Measurements from ENCODE around the gene OR6C65. TPM values are rescaled to one million over a fixed set of nuclear protein-coding genes. Genes with fewer than 3 reads are reported as not detected.

Gene OR6C65
- total and polyA plus RNA-seq, 2 experiments from 2014 or later: not detected

DNA sequence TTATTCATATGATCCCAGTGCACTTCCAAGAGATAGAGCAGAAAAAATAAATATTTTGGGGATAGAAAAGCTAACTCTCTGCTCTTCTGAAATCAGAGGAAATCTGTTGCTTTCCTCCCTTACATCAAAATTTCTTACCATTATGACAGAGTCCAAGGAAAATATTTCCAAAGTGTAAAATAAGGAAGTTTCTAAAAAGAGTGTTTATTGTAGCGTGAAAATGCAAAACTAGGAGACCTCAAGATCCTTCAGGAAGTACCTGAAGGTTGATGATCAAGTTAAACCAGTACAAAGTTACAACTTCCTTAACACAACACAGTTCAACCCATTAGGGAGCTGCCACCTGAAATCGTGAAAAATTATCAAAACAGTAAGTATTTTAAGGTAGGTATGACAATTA lies 43.4 kb downstream of the OR6C65 start, which contains the start of gene OR6C2:
Gene OR6C2, plus strand, starts transcription at position 301 of the 400 bp plus-strand sequence. CDS start 8,138 bp downstream, outside the sequence.
- H3K36me3 ChIP-seq (ENCODE audit: low read depth): no peaks in the 10 kb centered on the region
- in situ Hi-C loops (cut with MboI): no loop called here
- DNase-seq: no peak
- no peaks in the 10 kb centered on the region for H4K20me1 ChIP-seq (ENCODE audit: insufficient read depth)
- no peak for TF ChIP-seq EZH2phosphoT487 (IDR thresholded peaks at IDR 0.05; ENCODE audit: insufficient read depth, low read depth)
- TF ChIP-seq EZH2 (IDR thresholded peaks at IDR 0.05; ENCODE audit: insufficient read depth, poor library complexity, severe bottlenecking): no peak
- no peak within 1 kb of the TSS for H3K4me3 ChIP-seq
- H3F3A ChIP-seq (ENCODE audit: insufficient read depth): no peaks in the 10 kb centered on the region
- 4 to 8% methylated on average over 2 of the region's 2 CpGs for WGBS, 2 experiments (ENCODE audit: low coverage in 1 of 2, low lambda C conversion rate in 2 of 2, missing lambda C conversion rate in 2 of 2)
- no peak within 1 kb of the TSS for H3K9ac ChIP-seq
- H3K9me2 ChIP-seq (ENCODE audit: insufficient read depth): no peaks in the 10 kb centered on the region
- no peaks in the 10 kb centered on the region for H3K9me3 ChIP-seq (ENCODE audit: low read depth)
- H3K27ac ChIP-seq: no peak within 1 kb of the TSS
- no peaks in the 10 kb centered on the region for H3K79me2 ChIP-seq (ENCODE audit: insufficient read depth)
- H3K27me3 ChIP-seq (replicated peaks; ENCODE audit: insufficient read depth): no peaks in the 10 kb centered on the region
- H2AFZ ChIP-seq: no peak within 1 kb of the TSS
- H3K4me2 ChIP-seq (ENCODE audit: unreplicated experiment): no peak within 1 kb of the TSS
- H3K4me1 ChIP-seq (ENCODE audit: insufficient read depth): no peaks in the 10 kb centered on the region

DNA sequence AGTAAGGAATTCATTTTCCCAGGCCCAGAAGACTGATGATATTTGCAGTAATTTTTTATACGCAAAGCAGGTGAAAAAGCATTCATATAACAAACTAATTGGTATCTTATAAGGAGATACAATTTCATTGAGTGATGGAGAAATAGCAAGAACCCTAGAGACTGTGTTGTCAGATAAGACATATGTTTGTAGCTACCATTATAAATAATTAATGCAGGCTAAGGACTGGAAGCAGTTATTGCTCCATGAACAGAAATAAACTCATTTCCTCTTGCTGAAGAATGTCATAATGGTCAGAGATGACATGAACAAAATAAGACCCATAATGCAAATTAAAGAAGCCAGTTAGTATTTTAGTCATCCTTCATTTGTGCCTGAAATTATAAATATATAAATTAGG lies 45.0 kb downstream of the OR6C65 start:
- in situ Hi-C loops (cut with MboI): no loop called here
- Histone ChIP-seq H3K4me3 (no peak overlapping the region), H3K27ac (no peak overlapping the region), H4K20me1 (ENCODE audit: insufficient read depth) (no peaks in the 10 kb centered on the region), H3K4me1 (ENCODE audit: insufficient read depth) (no peaks in the 10 kb centered on the region), H3K36me3 (ENCODE audit: low read depth) (no peaks in the 10 kb centered on the region), H3K9ac (no peak overlapping the region), H3K79me2 (ENCODE audit: insufficient read depth) (no peaks in the 10 kb centered on the region), H3K4me2 (ENCODE audit: unreplicated experiment) (no peak overlapping the region), H3K9me2 (ENCODE audit: insufficient read depth) (no peaks in the 10 kb centered on the region), H3K27me3 (replicated peaks; ENCODE audit: insufficient read depth) (no peaks in the 10 kb centered on the region), H3K9me3 (ENCODE audit: low read depth) (no peaks in the 10 kb centered on the region), H2AFZ (no peak overlapping the region), H3F3A (ENCODE audit: insufficient read depth) (no peaks in the 10 kb centered on the region)
- 41 to 60% methylated on average over 1 of the region's 1 CpG for WGBS, 2 experiments (ENCODE audit: low coverage in 1 of 2, low lambda C conversion rate in 2 of 2, missing lambda C conversion rate in 2 of 2)
- no peak for DNase-seq
- no peak for TF ChIP-seq EZH2 (IDR thresholded peaks at IDR 0.05; ENCODE audit: insufficient read depth, poor library complexity, severe bottlenecking)
- no peak for TF ChIP-seq EZH2phosphoT487 (IDR thresholded peaks at IDR 0.05; ENCODE audit: insufficient read depth, low read depth)

DNA sequence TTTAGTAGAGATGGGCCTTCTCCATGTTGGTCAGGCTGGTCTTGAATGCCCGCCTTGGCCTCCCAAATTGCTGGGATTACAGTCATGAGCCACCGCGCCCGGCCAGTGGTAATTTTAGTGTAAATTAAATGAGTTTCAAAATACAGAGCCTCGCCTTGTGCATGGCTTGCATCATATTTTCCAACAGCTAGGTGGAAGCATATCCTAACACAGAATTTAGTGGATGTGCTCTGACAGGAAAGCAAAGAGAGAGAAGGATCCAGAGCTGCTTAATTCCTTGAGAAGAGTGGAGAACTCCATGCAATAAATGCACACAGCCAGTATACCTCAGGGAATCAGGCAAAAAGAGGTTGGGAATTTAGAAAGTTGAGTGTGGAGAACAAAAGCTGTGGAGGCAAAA lies 46.0 kb downstream of the OR6C65 start:
- no peaks in the 10 kb centered on the region for H4K20me1 ChIP-seq (ENCODE audit: insufficient read depth)
- no peaks in the 10 kb centered on the region for H3K36me3 ChIP-seq (ENCODE audit: low read depth)
- H3K4me1 ChIP-seq (ENCODE audit: insufficient read depth): no peaks in the 10 kb centered on the region
- no peaks in the 10 kb centered on the region for H3K27me3 ChIP-seq (replicated peaks; ENCODE audit: insufficient read depth)
- in situ Hi-C loops (cut with MboI): no loop called here
- WGBS, 2 experiments (ENCODE audit: low coverage in 1 of 2, low lambda C conversion rate in 2 of 2, missing lambda C conversion rate in 2 of 2): 38 to 48% methylated on average over 5 of the region's 5 CpGs
- peak; percentile 0 for DNase-seq
- no peak overlapping the region for H3K27ac ChIP-seq
- no peaks in the 10 kb centered on the region for H3K79me2 ChIP-seq (ENCODE audit: insufficient read depth)
- H3K4me3 ChIP-seq: no peak overlapping the region
- no peak overlapping the region for H3K4me2 ChIP-seq (ENCODE audit: unreplicated experiment)
- no peaks in the 10 kb centered on the region for H3F3A ChIP-seq (ENCODE audit: insufficient read depth)
- no peaks in the 10 kb centered on the region for H3K9me3 ChIP-seq (ENCODE audit: low read depth)
- no peak overlapping the region for H2AFZ ChIP-seq
- H3K9me2 ChIP-seq (ENCODE audit: insufficient read depth): no peaks in the 10 kb centered on the region
- H3K9ac ChIP-seq: no peak overlapping the region
- no peak for TF ChIP-seq EZH2phosphoT487 (IDR thresholded peaks at IDR 0.05; ENCODE audit: insufficient read depth, low read depth)
- no peak for TF ChIP-seq EZH2 (IDR thresholded peaks at IDR 0.05; ENCODE audit: insufficient read depth, poor library complexity, severe bottlenecking)

DNA sequence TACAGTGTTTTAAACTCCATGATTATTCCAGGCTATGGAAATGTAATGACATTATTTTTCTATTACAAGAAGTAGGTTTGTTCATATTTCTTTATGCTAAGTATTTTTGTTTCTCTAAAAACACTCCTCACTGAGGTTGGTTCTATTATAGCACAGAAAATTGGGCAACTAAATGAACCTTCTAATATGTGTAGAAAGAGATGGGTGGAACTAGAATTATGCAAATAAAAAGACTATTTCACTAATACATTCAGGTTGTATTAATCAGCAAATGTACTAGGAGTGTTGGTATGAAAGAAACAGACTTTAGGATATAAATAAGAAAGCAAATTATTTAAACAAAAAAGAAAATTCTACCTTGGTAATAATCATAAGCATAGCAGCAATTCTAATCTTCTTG lies 48.5 kb downstream of the OR6C65 start:
- Histone ChIP-seq H3K79me2 (ENCODE audit: insufficient read depth) (no peaks in the 10 kb centered on the region), H3K9me2 (ENCODE audit: insufficient read depth) (no peaks in the 10 kb centered on the region), H3K27ac (no peak overlapping the region), H3K4me1 (ENCODE audit: insufficient read depth) (no peaks in the 10 kb centered on the region), H3K4me3 (no peak overlapping the region), H3K4me2 (ENCODE audit: unreplicated experiment) (no peak overlapping the region), H3F3A (ENCODE audit: insufficient read depth) (no peaks in the 10 kb centered on the region), H3K36me3 (ENCODE audit: low read depth) (no peaks in the 10 kb centered on the region), H3K27me3 (replicated peaks; ENCODE audit: insufficient read depth) (no peaks in the 10 kb centered on the region), H3K9ac (no peak overlapping the region), H4K20me1 (ENCODE audit: insufficient read depth) (no peaks in the 10 kb centered on the region), H3K9me3 (ENCODE audit: low read depth) (no peaks in the 10 kb centered on the region), H2AFZ (no peak overlapping the region)
- no peak for TF ChIP-seq EZH2phosphoT487 (IDR thresholded peaks at IDR 0.05; ENCODE audit: insufficient read depth, low read depth)
- TF ChIP-seq EZH2 (IDR thresholded peaks at IDR 0.05; ENCODE audit: insufficient read depth, poor library complexity, severe bottlenecking): no peak
- in situ Hi-C loops (cut with MboI): no loop called here
- DNase-seq: no peak

Other genes starting within 250 kb of the OR6C65 start
- not detected in 2 replicates for gene OR10A7, start 179.5 kb upstream of the OR6C65 start, total RNA-seq (2014; rRNA removed; shearing (Covaris generic))
- not detected in 2 replicates for gene OR10A7, start 179.5 kb upstream of the OR6C65 start, polyA plus RNA-seq (2016; fragmentation: Nextera tagmentation; extraction: Ambion mirVana)
- not detected in 2 replicates for gene OR6C74, start 155.9 kb upstream of the OR6C65 start, total RNA-seq (2014; rRNA removed; shearing (Covaris generic))
- not detected in 2 replicates for gene OR6C74, start 155.9 kb upstream of the OR6C65 start, polyA plus RNA-seq (2016; fragmentation: Nextera tagmentation; extraction: Ambion mirVana)
- not detected in 2 replicates for gene OR6C6, start 104.0 kb upstream of the OR6C65 start, total RNA-seq (2014; rRNA removed; shearing (Covaris generic))
- gene OR6C6, start 104.0 kb upstream of the OR6C65 start, polyA plus RNA-seq (2016; fragmentation: Nextera tagmentation; extraction: Ambion mirVana): not detected in 2 replicates
- gene OR6C1, start 86.2 kb upstream of the OR6C65 start, total RNA-seq (2014; rRNA removed; shearing (Covaris generic)): not detected in 2 replicates
- not detected in 2 replicates for gene OR6C1, start 86.2 kb upstream of the OR6C65 start, polyA plus RNA-seq (2016; fragmentation: Nextera tagmentation; extraction: Ambion mirVana)
- gene OR6C3, start 69.8 kb upstream of the OR6C65 start, total RNA-seq (2014; rRNA removed; shearing (Covaris generic)): not detected in 2 replicates
- not detected in 2 replicates for gene OR6C3, start 69.8 kb upstream of the OR6C65 start, polyA plus RNA-seq (2016; fragmentation: Nextera tagmentation; extraction: Ambion mirVana)
- not detected in 2 replicates for gene OR6C75, start 37.6 kb upstream of the OR6C65 start, total RNA-seq (2014; rRNA removed; shearing (Covaris generic))
- gene OR6C75, start 37.6 kb upstream of the OR6C65 start, polyA plus RNA-seq (2016; fragmentation: Nextera tagmentation; extraction: Ambion mirVana): not detected in 2 replicates
- gene OR6C76, start 25.7 kb downstream of the OR6C65 start, total RNA-seq (2014; rRNA removed; shearing (Covaris generic)): not detected in 2 replicates
- gene OR6C76, start 25.7 kb downstream of the OR6C65 start, polyA plus RNA-seq (2016; fragmentation: Nextera tagmentation; extraction: Ambion mirVana): not detected in 2 replicates
- gene OR6C2, start 43.5 kb downstream of the OR6C65 start, total RNA-seq (2014; rRNA removed; shearing (Covaris generic)): not detected in 2 replicates
- not detected in 2 replicates for gene OR6C2, start 43.5 kb downstream of the OR6C65 start, polyA plus RNA-seq (2016; fragmentation: Nextera tagmentation; extraction: Ambion mirVana)
- gene OR6C70, start 69.6 kb downstream of the OR6C65 start, total RNA-seq (2014; rRNA removed; shearing (Covaris generic)): not detected in 2 replicates
- gene OR6C70, start 69.6 kb downstream of the OR6C65 start, polyA plus RNA-seq (2016; fragmentation: Nextera tagmentation; extraction: Ambion mirVana): not detected in 2 replicates
- not detected in 2 replicates for gene OR6C68, start 91.8 kb downstream of the OR6C65 start, total RNA-seq (2014; rRNA removed; shearing (Covaris generic))
- not detected in 2 replicates for gene OR6C68, start 91.8 kb downstream of the OR6C65 start, polyA plus RNA-seq (2016; fragmentation: Nextera tagmentation; extraction: Ambion mirVana)
- not detected in 2 replicates for gene OR6C4, start 149.1 kb downstream of the OR6C65 start, total RNA-seq (2014; rRNA removed; shearing (Covaris generic))
- not detected in 2 replicates for gene OR6C4, start 149.1 kb downstream of the OR6C65 start, polyA plus RNA-seq (2016; fragmentation: Nextera tagmentation; extraction: Ambion mirVana)
- gene OR2AP1, start 171.9 kb downstream of the OR6C65 start, total RNA-seq (2014; rRNA removed; shearing (Covaris generic)): not detected in 2 replicates
- not detected in 2 replicates for gene OR2AP1, start 171.9 kb downstream of the OR6C65 start, polyA plus RNA-seq (2016; fragmentation: Nextera tagmentation; extraction: Ambion mirVana)
- gene OR10P1, start 236.4 kb downstream of the OR6C65 start, total RNA-seq (2014; rRNA removed; shearing (Covaris generic)): not detected in 2 replicates
- gene OR10P1, start 236.4 kb downstream of the OR6C65 start, polyA plus RNA-seq (2016; fragmentation: Nextera tagmentation; extraction: Ambion mirVana): not detected in 2 replicates